A549 (cell line): Measurements from ENCODE around the gene COPZ1.

ENCODE experiments used
- CEBPB ChIP-seq, 2 experiments: fragments of >200 bp in 1 of 2; sonication (Bioruptor Twin) in 1 of 2; formaldehyde crosslinking in 1 of 2; IDR thresholded peaks; 2 replicates each; pipeline ENCODE4 v1.6.1; 2012 to 2016
- CTCF ChIP-seq: fragments of >200 bp; sonication (Bioruptor Twin); formaldehyde crosslinking; IDR thresholded peaks from 3 replicates; pipeline ENCODE4 v1.5.1; 2016
- EP300 ChIP-seq, 2 experiments: fragments of >200 bp; sonication (Bioruptor Twin); formaldehyde crosslinking; IDR thresholded peaks; 2 replicates in 1 of 2; 3 replicates in 1 of 2; pipeline ENCODE4 v1.6.1; 2016 to 2017
- NFE2L2 ChIP-seq: fragments of 150-350 bp; conservative IDR thresholded peaks from 2 replicates; pipeline ENCODE4 v1.6.1; 2014; ENCODE audit warnings: low read length
- POLR2A ChIP-seq: IDR thresholded peaks from 2 replicates; pipeline ENCODE4 v1.6.1; 2012; ENCODE audit warnings: mild to moderate bottlenecking, low read length
- RAD21 ChIP-seq, 2 experiments: fragments of >200 bp in 1 of 2; sonication (Bioruptor Twin) in 1 of 2; formaldehyde crosslinking in 1 of 2; IDR thresholded peaks in 1 of 2; conservative IDR thresholded peaks in 1 of 2; 2 replicates in 1 of 2; 3 replicates in 1 of 2; pipeline ENCODE4 v1.6.1; 2012 to 2018; ENCODE audit warnings: inconsistent platforms in 1 of 2
- RNF2 ChIP-seq: fragments of 200-600 bp; sonication (generic); IDR thresholded peaks from 2 replicates; pipeline ENCODE4 v1.6.1; 2016; ENCODE audit warnings: low read depth, mild to moderate bottlenecking, antibody characterized with exemption, moderate library complexity, borderline replicate concordance
- SMC3 ChIP-seq: fragments of >200 bp; sonication (Bioruptor Twin); formaldehyde crosslinking; IDR thresholded peaks from 3 replicates; pipeline ENCODE4 v1.6.1; 2018; ENCODE audit warnings: inconsistent platforms
- TF ChIP-seq, protein P1 (sequence below): IDR thresholded peaks from 2 replicates; pipeline ENCODE4 v1.6.1; 2012
- TF ChIP-seq, protein P2 (sequence below): fragments of 200-600 bp; sonication (generic); IDR thresholded peaks from 2 replicates; pipeline ENCODE4 v1.6.1; 2016; ENCODE audit warnings: antibody characterized with exemption, mild to moderate bottlenecking, moderate library complexity
- TF ChIP-seq, protein P3 (sequence below): fragments of 250-450 bp; sonication (Bioruptor Pico); IDR thresholded peaks from 2 replicates; pipeline ENCODE4 v1.5.0; 2021; ENCODE audit warnings: mild to moderate bottlenecking, moderate library complexity, borderline replicate concordance

DNA sequence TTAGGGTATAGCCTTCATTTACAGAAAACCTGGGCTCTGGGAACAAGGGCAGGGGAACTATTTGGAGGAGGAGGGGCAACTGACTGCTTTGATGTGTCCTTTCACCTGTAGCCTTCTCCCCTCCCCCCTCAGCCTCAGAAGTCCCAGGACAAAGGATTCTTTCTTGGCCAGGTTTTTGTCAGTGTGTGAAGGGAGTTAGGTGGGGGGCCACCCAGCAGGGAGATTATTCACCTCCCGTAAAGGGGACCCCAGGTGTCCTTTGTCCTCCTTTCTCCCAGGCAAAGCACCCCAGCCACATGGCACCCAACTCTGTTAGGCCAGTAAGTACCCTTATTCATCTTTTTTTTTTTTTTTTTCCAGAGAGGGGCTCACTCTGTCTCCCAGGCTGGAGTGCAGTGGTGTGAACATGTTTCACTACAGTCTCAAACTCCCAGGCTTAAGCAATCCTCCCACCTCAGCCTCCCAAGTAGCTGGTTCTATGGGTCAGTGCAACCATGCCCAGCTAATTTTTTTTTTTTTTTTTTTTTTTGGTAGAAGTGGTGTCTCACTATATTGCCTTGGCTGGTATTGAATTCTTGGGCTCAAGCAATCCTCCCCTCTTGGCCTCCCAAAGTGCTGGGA lies 23.4 kb upstream of the COPZ1 start:
- TF ChIP-seq NFE2L2 = no peak
- TF ChIP-seq CTCF = no peak
- TF ChIP-seq, protein P1, sequence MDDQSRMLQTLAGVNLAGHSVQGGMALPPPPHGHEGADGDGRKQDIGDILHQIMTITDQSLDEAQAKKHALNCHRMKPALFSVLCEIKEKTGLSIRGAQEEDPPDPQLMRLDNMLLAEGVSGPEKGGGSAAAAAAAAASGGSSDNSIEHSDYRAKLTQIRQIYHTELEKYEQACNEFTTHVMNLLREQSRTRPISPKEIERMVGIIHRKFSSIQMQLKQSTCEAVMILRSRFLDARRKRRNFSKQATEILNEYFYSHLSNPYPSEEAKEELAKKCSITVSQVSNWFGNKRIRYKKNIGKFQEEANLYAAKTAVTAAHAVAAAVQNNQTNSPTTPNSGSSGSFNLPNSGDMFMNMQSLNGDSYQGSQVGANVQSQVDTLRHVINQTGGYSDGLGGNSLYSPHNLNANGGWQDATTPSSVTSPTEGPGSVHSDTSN = no peak
- no peak for TF ChIP-seq CEBPB (IDR thresholded peaks at IDR 0.05)
- no peak for TF ChIP-seq RNF2
- TF ChIP-seq SMC3 = no peak
- TF ChIP-seq, protein P2, sequence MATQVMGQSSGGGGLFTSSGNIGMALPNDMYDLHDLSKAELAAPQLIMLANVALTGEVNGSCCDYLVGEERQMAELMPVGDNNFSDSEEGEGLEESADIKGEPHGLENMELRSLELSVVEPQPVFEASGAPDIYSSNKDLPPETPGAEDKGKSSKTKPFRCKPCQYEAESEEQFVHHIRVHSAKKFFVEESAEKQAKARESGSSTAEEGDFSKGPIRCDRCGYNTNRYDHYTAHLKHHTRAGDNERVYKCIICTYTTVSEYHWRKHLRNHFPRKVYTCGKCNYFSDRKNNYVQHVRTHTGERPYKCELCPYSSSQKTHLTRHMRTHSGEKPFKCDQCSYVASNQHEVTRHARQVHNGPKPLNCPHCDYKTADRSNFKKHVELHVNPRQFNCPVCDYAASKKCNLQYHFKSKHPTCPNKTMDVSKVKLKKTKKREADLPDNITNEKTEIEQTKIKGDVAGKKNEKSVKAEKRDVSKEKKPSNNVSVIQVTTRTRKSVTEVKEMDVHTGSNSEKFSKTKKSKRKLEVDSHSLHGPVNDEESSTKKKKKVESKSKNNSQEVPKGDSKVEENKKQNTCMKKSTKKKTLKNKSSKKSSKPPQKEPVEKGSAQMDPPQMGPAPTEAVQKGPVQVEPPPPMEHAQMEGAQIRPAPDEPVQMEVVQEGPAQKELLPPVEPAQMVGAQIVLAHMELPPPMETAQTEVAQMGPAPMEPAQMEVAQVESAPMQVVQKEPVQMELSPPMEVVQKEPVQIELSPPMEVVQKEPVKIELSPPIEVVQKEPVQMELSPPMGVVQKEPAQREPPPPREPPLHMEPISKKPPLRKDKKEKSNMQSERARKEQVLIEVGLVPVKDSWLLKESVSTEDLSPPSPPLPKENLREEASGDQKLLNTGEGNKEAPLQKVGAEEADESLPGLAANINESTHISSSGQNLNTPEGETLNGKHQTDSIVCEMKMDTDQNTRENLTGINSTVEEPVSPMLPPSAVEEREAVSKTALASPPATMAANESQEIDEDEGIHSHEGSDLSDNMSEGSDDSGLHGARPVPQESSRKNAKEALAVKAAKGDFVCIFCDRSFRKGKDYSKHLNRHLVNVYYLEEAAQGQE = no peak
- TF ChIP-seq, protein P3, sequence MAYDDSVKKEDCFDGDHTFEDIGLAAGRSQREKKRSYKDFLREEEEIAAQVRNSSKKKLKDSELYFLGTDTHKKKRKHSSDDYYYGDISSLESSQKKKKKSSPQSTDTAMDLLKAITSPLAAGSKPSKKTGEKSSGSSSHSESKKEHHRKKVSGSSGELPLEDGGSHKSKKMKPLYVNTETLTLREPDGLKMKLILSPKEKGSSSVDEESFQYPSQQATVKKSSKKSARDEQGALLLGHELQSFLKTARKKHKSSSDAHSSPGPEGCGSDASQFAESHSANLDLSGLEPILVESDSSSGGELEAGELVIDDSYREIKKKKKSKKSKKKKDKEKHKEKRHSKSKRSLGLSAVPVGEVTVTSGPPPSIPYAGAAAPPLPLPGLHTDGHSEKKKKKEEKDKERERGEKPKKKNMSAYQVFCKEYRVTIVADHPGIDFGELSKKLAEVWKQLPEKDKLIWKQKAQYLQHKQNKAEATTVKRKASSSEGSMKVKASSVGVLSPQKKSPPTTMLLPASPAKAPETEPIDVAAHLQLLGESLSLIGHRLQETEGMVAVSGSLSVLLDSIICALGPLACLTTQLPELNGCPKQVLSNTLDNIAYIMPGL (CRISPR knock-in tag) = no peak
- TF ChIP-seq RAD21 (conservative IDR thresholded peaks at IDR 0.05 in 1 of 2, IDR thresholded peaks at IDR 0.05 in 1 of 2) = no peak
- TF ChIP-seq EP300 (IDR thresholded peaks at IDR 0.05) = no peak
- TF ChIP-seq POLR2A = no peak
